HL-60 (cell line): Measurements from ENCODE around the gene IDH3G.

ENCODE experiments used
- DNase-seq, 2 experiments: peaks; one replicate each; pipeline ENCODE4 v3.0.0-alpha.2; 2010 to 2020; ENCODE audit warnings: low read depth in 1 of 2, low spot score in 1 of 2
- H3K27ac ChIP-seq: fragments of 250-450 bp; sonication (Bioruptor Pico); replicated peaks from 2 replicates; pipeline ENCODE4 v1.5.1; 2020; ENCODE audit warnings: mild to moderate bottlenecking, moderate library complexity
- H3K27me3 ChIP-seq: fragments of 250-450 bp; sonication (Bioruptor Pico); 2 replicates; pipeline ENCODE4 v1.5.1; 2021; ENCODE audit warnings: mild to moderate bottlenecking, moderate library complexity; ENCODE audit not compliant: insufficient read depth, poor library complexity, severe bottlenecking
- H3K4me3 ChIP-seq: replicated peaks from 2 replicates; pipeline ENCODE4 v1.5.1; 2011; ENCODE audit warnings: mild to moderate bottlenecking, control low read depth, low read length; ENCODE audit not compliant: insufficient read depth
- CTCF ChIP-seq: IDR thresholded peaks from one replicate; pipeline ENCODE4 v1.5.1; 2011; ENCODE audit warnings: low read length, control low read depth, inconsistent platforms; ENCODE audit not compliant: insufficient read depth
- GABPA ChIP-seq: IDR thresholded peaks from 2 replicates; pipeline ENCODE4 v1.6.1; 2012; ENCODE audit warnings: low read depth
- POLR2AphosphoS5 ChIP-seq: IDR thresholded peaks from 2 replicates; pipeline ENCODE4 v1.6.1; 2012; ENCODE audit warnings: low read depth
- REST ChIP-seq: IDR thresholded peaks from 2 replicates; pipeline ENCODE4 v1.6.1; 2012; ENCODE audit warnings: low read depth; ENCODE audit not compliant: insufficient replicate concordance
- SPI1 ChIP-seq: IDR thresholded peaks from 2 replicates; pipeline ENCODE4 v1.6.1; 2012; ENCODE audit warnings: low read depth, mild to moderate bottlenecking, borderline replicate concordance

IDH3G gene

DNA sequence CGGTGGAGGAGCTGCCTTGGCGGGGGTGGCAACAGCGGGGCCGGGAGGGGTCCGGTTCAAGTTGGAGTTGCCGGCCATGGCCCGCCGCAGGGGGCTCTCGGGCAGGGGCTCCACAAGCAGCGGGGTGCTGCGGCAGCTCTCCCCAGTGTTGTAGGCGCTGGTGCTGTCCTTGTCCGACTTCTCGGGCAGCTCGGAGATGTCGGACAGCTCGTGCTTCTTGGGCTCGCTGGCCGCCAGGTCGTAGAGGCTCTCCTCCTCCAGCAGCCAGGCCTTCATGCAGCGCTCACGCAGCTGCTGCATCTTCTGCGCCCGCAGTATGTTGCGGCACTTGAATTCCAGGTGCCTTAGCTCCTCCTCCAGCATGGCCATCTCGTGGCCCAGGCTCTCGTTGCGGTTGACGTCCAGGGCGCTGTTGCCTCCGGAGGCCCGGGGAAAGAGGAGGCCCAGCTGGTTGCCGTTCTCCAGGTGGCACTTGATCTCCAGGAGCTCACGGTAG, 10.0 kb upstream of the IDH3G start:
- H3K4me3 ChIP-seq: no peak overlapping the region
- DNase-seq: no peak
- no peaks in the 10 kb centered on the region for H3K27me3 ChIP-seq
- TF ChIP-seq SPI1 (no peak), CTCF (no peak), GABPA (no peak), REST (no peak), POLR2AphosphoS5 (no peak)
- H3K27ac ChIP-seq: no peak overlapping the region

- Histone ChIP-seq H3K4me3 (no peak overlapping the region), H3K27ac (no peak overlapping the region), H3K27me3 (no peaks in the 10 kb centered on the region)
- DNase-seq: no peak
- no peak for TF ChIP-seq SPI1
- no peak for TF ChIP-seq CTCF
- TF ChIP-seq REST: no peak
These were observed 9.3 kb upstream of the IDH3G start for GRCh38 chrX:153803211-153804099.

- Histone ChIP-seq H3K27me3 (no peaks in the 10 kb centered on the region), H3K4me3 (no peak overlapping the region), H3K27ac (no peak overlapping the region)
- no peak for DNase-seq
- TF ChIP-seq CTCF: no peak
- TF ChIP-seq REST: no peak
- no peak for TF ChIP-seq SPI1
- no peak for TF ChIP-seq GABPA
- TF ChIP-seq POLR2AphosphoS5: no peak
These were observed 8.4 kb upstream of the IDH3G start for GRCh38 chrX:153802513-153803045.
